Gastrocnemius medialis (tissue), 4 donors: Measurements from ENCODE around the gene DTD1. TPM values are rescaled to one million over a fixed set of nuclear protein-coding genes. Genes with fewer than 3 reads are reported as not detected.

Experiments used
- ATAC-seq, 2 donors: fragments of 150-250 bp; one replicate each; pipeline ENCODE4 v1.9.1; 2016
- DNase-seq, 2 donors: peaks; one replicate each; pipeline ENCODE4 v3.0.0-alpha.2; 2019
- H3K27ac ChIP-seq, 4 donors: fragments of 200-600 bp; sonication (generic); 1 replicate in 1 of 4; 2 replicates in 3 of 4; pipeline ENCODE4 v1.5.1; 2016 to 2018; ENCODE audit warnings: mild to moderate bottlenecking in 2 of 4, moderate library complexity in 1 of 4
- H3K27me3 ChIP-seq, 3 donors: fragments of 200-600 bp; sonication (generic) in 2 of 3; 1 replicate in 1 of 3; 2 replicates in 2 of 3; pipeline versions ENCODE4 v1.5.1 to v1.6.0; 2016 to 2019; ENCODE audit warnings: mild to moderate bottlenecking in 1 of 3, moderate library complexity in 1 of 3
- H3K36me3 ChIP-seq, 2 donors: fragments of 200-600 bp; sonication (generic) in 1 of 2; one replicate each; pipeline ENCODE4 v1.5.1; 2017 to 2018
- H3K4me1 ChIP-seq, 2 donors: fragments of 200-600 bp; sonication (generic) in 1 of 2; one replicate each; pipeline ENCODE4 v1.5.1; 2016 to 2017; ENCODE audit warnings: mild to moderate bottlenecking in 2 of 2
- H3K4me3 ChIP-seq, 4 donors: fragments of 200-600 bp; sonication (generic) in 3 of 4; 1 replicate in 1 of 4; 2 replicates in 3 of 4; pipeline ENCODE4 v1.5.1; 2016 to 2019; ENCODE audit warnings: mild to moderate bottlenecking in 2 of 4
- H3K9me3 ChIP-seq, 3 donors: fragments of 200-600 bp; sonication (generic) in 2 of 3; 1 replicate in 1 of 3; 2 replicates in 2 of 3; pipeline ENCODE4 v1.5.1; 2016 to 2019
- CTCF ChIP-seq, 5 experiments: fragments of 450-650 bp in 3 of 5; fragments of 200-600 bp in 2 of 5; sonication (generic) in 2 of 5; IDR thresholded peaks in 4 of 5; conservative IDR thresholded peaks in 1 of 5; 1 replicate in 4 of 5; 2 replicates in 1 of 5; pipeline ENCODE4 v1.5.1; 2016 to 2019; ENCODE audit warnings: antibody characterized with exemption in 5 of 5, mild to moderate bottlenecking in 3 of 5, moderate library complexity in 3 of 5
- POLR2A ChIP-seq, 2 donors: fragments of 450-650 bp; IDR thresholded peaks; one replicate each; pipeline ENCODE4 v1.6.1; 2017; ENCODE audit warnings: antibody characterized with exemption in 2 of 2, mild to moderate bottlenecking in 2 of 2, moderate library complexity in 2 of 2
- in situ Hi-C, 4 donors: fragments of 200-750 bp; cut with MboI; loops; one replicate each; pipeline versions ENCODE4 v1.15.0 to v1.8.0; 2017; ENCODE audit warnings: low sequenced_read_pairs in 4 of 4
- intact Hi-C: fragments of 100-400 bp; cut with DNase I; formaldehyde crosslinking; loops from one replicate; pipeline ENCODE4 v1.15.1; 2023; ENCODE audit warnings: low total_unique reads
- total RNA-seq, 4 donors: library from RNA; depleted of rRNA; stranded (reverse); fragments of >200 nt; gene quantifications; one replicate each; pipeline versions ENCODE4 v1.1.0 to v1.2.3, GENCODE V29; 2016

Gene DTD1
- total RNA-seq, 4 donors from 2014 or later: 18.0 to 33.0 (median 26.5) TPM

- Histone ChIP-seq H3K27me3 (no peaks in the 10 kb centered on the region), H3K4me1 (peaks cover 0 to 3% of the 10 kb centered on the region in 2 donors), H3K27ac (no peak overlapping the region), H3K36me3 (no peaks in the 10 kb centered on the region), H3K9me3 (no peaks in the 10 kb centered on the region), H3K4me3 (no peak overlapping the region)
- ATAC-seq (peak; percentile 66 to 75), DNase-seq (peak; percentile 9 to 38)
- intact Hi-C loops: loop anchor here (5.0 to 10.0 kb wide), 3 partner anchors 160 to 1030 kb away; no protein-coding TSS in a partner anchor
- in situ Hi-C loops: loop anchor here in 3 of 4 donors (25.0 kb wide), 1 partner anchor 1030 kb away; no protein-coding TSS in a partner anchor
- peak; percentile 64 to 87 (median 73) for TF ChIP-seq CTCF (IDR thresholded peaks at IDR 0.05 in 4 of 5, conservative IDR thresholded peaks at IDR 0.05 in 1 of 5)
- no peak for TF ChIP-seq POLR2A (IDR thresholded peaks at IDR 0.05)
These were observed 44.4 kb downstream of the DTD1 start for GRCh38 chr20:18632196-18632789.

GRCh38 chr20:18633411-18633810 lies 45.6 kb downstream of the DTD1 start:
- Histone ChIP-seq H3K36me3 (no peaks in the 10 kb centered on the region), H3K27me3 (no peaks in the 10 kb centered on the region), H3K9me3 (no peaks in the 10 kb centered on the region), H3K4me3 (no peak overlapping the region), H3K27ac (no peak overlapping the region), H3K4me1 (peaks cover 0 to 3% of the 10 kb centered on the region in 2 donors)
- in situ Hi-C loops (loop anchor here in 3 of 4 donors (25.0 kb wide), 1 partner anchor 1029 kb away; no protein-coding TSS in a partner anchor), intact Hi-C loops (loop anchor here (5.0 to 10.0 kb wide), 3 partner anchors 159 to 1029 kb away; no protein-coding TSS in a partner anchor)
- DNase-seq (no peak), ATAC-seq (no peak)
- TF ChIP-seq CTCF (IDR thresholded peaks at IDR 0.05 in 4 of 5, conservative IDR thresholded peaks at IDR 0.05 in 1 of 5) (no peak), POLR2A (IDR thresholded peaks at IDR 0.05) (no peak)

- ATAC-seq (no peak), DNase-seq (no peak)
- Histone ChIP-seq H3K27ac (no peak overlapping the region), H3K9me3 (no peaks in the 10 kb centered on the region), H3K36me3 (no peaks in the 10 kb centered on the region), H3K4me3 (no peak overlapping the region), H3K4me1 (peaks cover 0 to 12% of the 10 kb centered on the region in 2 donors), H3K27me3 (no peaks in the 10 kb centered on the region)
- no peak for TF ChIP-seq CTCF (IDR thresholded peaks at IDR 0.05 in 4 of 5, conservative IDR thresholded peaks at IDR 0.05 in 1 of 5)
- no peak for TF ChIP-seq POLR2A (IDR thresholded peaks at IDR 0.05)
- intact Hi-C loops: loop anchor here (5.0 to 10.0 kb wide), 3 partner anchors 158 to 1028 kb away; no protein-coding TSS in a partner anchor
- in situ Hi-C loops: loop anchor here in 3 of 4 donors (25.0 kb wide), 1 partner anchor 1028 kb away; no protein-coding TSS in a partner anchor
These were observed 46.6 kb downstream of the DTD1 start for GRCh38 chr20:18634501-18634900.

GRCh38 chr20:18635380-18635779 lies 47.5 kb downstream of the DTD1 start:
- intact Hi-C loops (loop anchor here (10.0 kb wide), 1 partner anchor 949 kb away; no protein-coding TSS in a partner anchor), in situ Hi-C loops (loop anchor here in 3 of 4 donors (25.0 kb wide), 1 partner anchor 1027 kb away; no protein-coding TSS in a partner anchor)
- H3K4me1 ChIP-seq: peaks cover 0 to 14% of the 10 kb centered on the region in 2 donors
- H3K27ac ChIP-seq: no peak overlapping the region
- ATAC-seq (no peak), DNase-seq (no peak)
- no peak for TF ChIP-seq CTCF (IDR thresholded peaks at IDR 0.05 in 4 of 5, conservative IDR thresholded peaks at IDR 0.05 in 1 of 5)
- TF ChIP-seq POLR2A (IDR thresholded peaks at IDR 0.05): no peak
- no peaks in the 10 kb centered on the region for H3K27me3 ChIP-seq
- H3K9me3 ChIP-seq: no peaks in the 10 kb centered on the region
- H3K4me3 ChIP-seq: no peak overlapping the region
- H3K36me3 ChIP-seq: no peaks in the 10 kb centered on the region
